Bronchial epithelial cell (primary cell): Measurements from ENCODE around the gene TENM4. TPM values are rescaled to one million over a fixed set of nuclear protein-coding genes. Genes with fewer than 3 reads are reported as not detected.

Experiments used
- DNase-seq: peaks from one replicate; pipeline ENCODE4 v3.0.0-alpha.2; 2010; ENCODE audit warnings: low read depth
- FAIRE-seq: peaks from 2 replicates; lab custom pipeline; 2011; peaks lifted over from hg19 to GRCh38; lab: Jason Lieb, UNC
- H3K27me3 ChIP-seq: 2 replicates; pipeline ENCODE4 v1.5.1; 2011; ENCODE audit warnings: low read length; ENCODE audit not compliant: control insufficient read depth, insufficient read depth
- H3K36me3 ChIP-seq: 2 replicates; pipeline ENCODE4 v1.5.1; 2011; ENCODE audit warnings: low read length; ENCODE audit not compliant: control insufficient read depth, insufficient read depth
- H3K4me3 ChIP-seq: 2 replicates; pipeline ENCODE4 v1.5.1; 2011; ENCODE audit warnings: mild to moderate bottlenecking, low read depth, low read length, control low read depth
- CTCF ChIP-seq: IDR thresholded peaks from 2 replicates; pipeline ENCODE4 v1.5.1; 2011; ENCODE audit warnings: mild to moderate bottlenecking, moderate library complexity, low read length, control low read depth, inconsistent platforms; ENCODE audit not compliant: insufficient read depth, severe bottlenecking
- total RNA-seq: library from RNA; depleted of rRNA; stranded (reverse); fragments of >200 nt; gene quantifications from 2 replicates; pipeline ENCODE4 v1.2.1, GENCODE V29; 2014

TENM4 gene
- total RNA-seq, 1 donor from 2014 or later = 6.1 TPM

- no peak for DNase-seq
- Histone ChIP-seq H3K27me3 (no peaks in the 10 kb centered on the region), H3K4me3 (no peak overlapping the region), H3K36me3 (no peaks in the 10 kb centered on the region)
- TF ChIP-seq CTCF = no peak
- no peak for FAIRE-seq
These were observed 177.8 kb downstream of the TENM4 start for GRCh38 chr11:79263001-79263400.

GRCh38 chr11:79262221-79262620, 178.6 kb downstream of the TENM4 start:
- no peak overlapping the region for H3K4me3 ChIP-seq
- no peak for FAIRE-seq
- H3K27me3 ChIP-seq = no peaks in the 10 kb centered on the region
- TF ChIP-seq CTCF = no peak
- no peak for DNase-seq
- no peaks in the 10 kb centered on the region for H3K36me3 ChIP-seq

GRCh38 chr11:79261684-79262083, 179.1 kb downstream of the TENM4 start:
- Histone ChIP-seq H3K4me3 (no peak overlapping the region), H3K27me3 (no peaks in the 10 kb centered on the region), H3K36me3 (no peaks in the 10 kb centered on the region)
- DNase-seq (no peak), FAIRE-seq (no peak)
- TF ChIP-seq CTCF = no peak

- peak; percentile 28 for TF ChIP-seq CTCF
- Histone ChIP-seq H3K4me3 (no peak overlapping the region), H3K36me3 (no peaks in the 10 kb centered on the region), H3K27me3 (no peaks in the 10 kb centered on the region)
- FAIRE-seq (no peak), DNase-seq (peak; percentile 28)
These were observed 181.0 kb downstream of the TENM4 start for GRCh38 chr11:79259800-79260199.

- no peak for DNase-seq
- no peak for TF ChIP-seq CTCF
- H3K4me3 ChIP-seq = no peak overlapping the region
- no peaks in the 10 kb centered on the region for H3K27me3 ChIP-seq
- FAIRE-seq = no peak
- no peaks in the 10 kb centered on the region for H3K36me3 ChIP-seq
These were observed 182.3 kb downstream of the TENM4 start for GRCh38 chr11:79258576-79258975.

- Histone ChIP-seq H3K27me3 (no peaks in the 10 kb centered on the region), H3K4me3 (no peak overlapping the region), H3K36me3 (no peaks in the 10 kb centered on the region)
- DNase-seq = no peak
- FAIRE-seq = no peak
- TF ChIP-seq CTCF = no peak
These were observed 184.9 kb downstream of the TENM4 start for GRCh38 chr11:79255965-79256364.
